Gastroesophageal sphincter (tissue), 3 donors: ENCODE measurements around the gene CUX1.
A peak's percentile ranks its signal among the peaks of the same experiment; 100 is the strongest.

Experiments
- EP300 ChIP-seq: sonication (generic); formaldehyde crosslinking; IDR thresholded peaks from one replicate; pipeline ENCODE4 v1.6.1; 2017; ENCODE audit warnings: antibody characterized with exemption, mild to moderate bottlenecking
- POLR2A ChIP-seq, 2 donors: fragments of 450-650 bp; IDR thresholded peaks; one replicate each; pipeline ENCODE4 v1.6.1; 2017; ENCODE audit warnings: antibody characterized with exemption in 2 of 2, mild to moderate bottlenecking in 2 of 2, moderate library complexity in 1 of 2
- POLR2AphosphoS5 ChIP-seq: sonication (generic); formaldehyde crosslinking; IDR thresholded peaks from one replicate; pipeline ENCODE4 v1.6.1; 2017; ENCODE audit warnings: antibody characterized with exemption
- TF ChIP-seq, protein P1 (sequence below), 4 experiments: fragments of 200-600 bp in 2 of 4; fragments of 450-650 bp in 2 of 4; sonication (generic) in 1 of 4; IDR thresholded peaks; one replicate each; pipeline ENCODE4 v1.5.1; 2017 to 2019; ENCODE audit warnings: antibody characterized with exemption in 4 of 4, mild to moderate bottlenecking in 2 of 4, moderate library complexity in 2 of 4

DNA sequence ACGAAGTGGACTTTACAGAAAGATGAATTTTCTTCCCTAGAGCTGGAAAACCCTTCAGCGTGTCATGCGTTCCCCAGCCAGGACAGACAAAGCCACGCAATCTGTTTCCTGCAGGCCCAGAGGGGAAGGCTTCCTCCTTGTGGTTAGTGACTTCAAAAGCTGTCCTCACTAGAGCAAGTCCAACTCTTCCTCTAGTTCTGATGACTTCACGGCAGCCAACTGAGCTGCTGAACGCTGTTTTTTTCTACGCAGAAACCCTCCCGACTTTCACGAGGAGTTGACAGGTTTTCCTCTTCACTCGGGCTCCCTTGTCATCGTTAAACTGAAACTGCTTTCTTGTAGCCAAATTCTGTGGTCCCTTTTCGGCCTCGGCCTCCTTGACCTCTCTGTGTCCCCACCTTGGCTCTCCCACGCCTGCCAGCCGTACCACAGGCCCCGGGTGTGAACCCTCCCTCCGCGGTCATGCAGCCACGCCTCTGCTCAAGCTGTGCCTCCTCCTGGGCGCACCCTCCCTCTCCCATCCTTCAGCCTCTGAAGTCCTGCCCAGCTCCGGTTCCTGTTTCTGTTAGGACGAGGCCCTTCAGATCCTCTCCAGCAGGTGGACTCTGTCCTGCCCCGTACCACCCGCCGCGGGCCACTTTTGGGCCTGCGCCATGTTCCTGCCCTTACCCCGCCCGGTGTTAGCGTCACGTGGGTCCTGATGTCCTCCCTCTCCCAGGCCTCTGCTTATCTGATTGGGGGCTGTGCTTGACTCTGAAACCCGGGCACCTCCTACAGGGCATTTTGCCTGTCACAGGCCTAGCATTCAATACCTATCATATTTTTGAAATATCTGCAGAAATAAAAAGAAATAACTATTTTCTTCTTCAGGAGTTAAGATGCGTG, 39.3 kb downstream of the CUX1 start:
- TF ChIP-seq, protein P1, sequence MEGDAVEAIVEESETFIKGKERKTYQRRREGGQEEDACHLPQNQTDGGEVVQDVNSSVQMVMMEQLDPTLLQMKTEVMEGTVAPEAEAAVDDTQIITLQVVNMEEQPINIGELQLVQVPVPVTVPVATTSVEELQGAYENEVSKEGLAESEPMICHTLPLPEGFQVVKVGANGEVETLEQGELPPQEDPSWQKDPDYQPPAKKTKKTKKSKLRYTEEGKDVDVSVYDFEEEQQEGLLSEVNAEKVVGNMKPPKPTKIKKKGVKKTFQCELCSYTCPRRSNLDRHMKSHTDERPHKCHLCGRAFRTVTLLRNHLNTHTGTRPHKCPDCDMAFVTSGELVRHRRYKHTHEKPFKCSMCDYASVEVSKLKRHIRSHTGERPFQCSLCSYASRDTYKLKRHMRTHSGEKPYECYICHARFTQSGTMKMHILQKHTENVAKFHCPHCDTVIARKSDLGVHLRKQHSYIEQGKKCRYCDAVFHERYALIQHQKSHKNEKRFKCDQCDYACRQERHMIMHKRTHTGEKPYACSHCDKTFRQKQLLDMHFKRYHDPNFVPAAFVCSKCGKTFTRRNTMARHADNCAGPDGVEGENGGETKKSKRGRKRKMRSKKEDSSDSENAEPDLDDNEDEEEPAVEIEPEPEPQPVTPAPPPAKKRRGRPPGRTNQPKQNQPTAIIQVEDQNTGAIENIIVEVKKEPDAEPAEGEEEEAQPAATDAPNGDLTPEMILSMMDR (IDR thresholded peaks at IDR 0.05), result peak in 3 of 4 experiments; percentile 45 to 76 (median 71)
- no peak for TF ChIP-seq POLR2A (IDR thresholded peaks at IDR 0.05)
- TF ChIP-seq EP300, result no peak
- peak; percentile 63 for TF ChIP-seq POLR2AphosphoS5
